Activated T-helper 1 cell treated with anti-CD3 and anti-CD28 coated beads, Interleukin-2, amount 50 U/mL, for 16 hours (primary cell): ENCODE measurements around the gene BTLA.
"Not testable (repeated sequence)": the region's sequence is repeated elsewhere in the genome, so short reads cannot be mapped to it uniquely, and the experiment has no call there.

Experiments
- DNase-seq, 2 donors: peaks; one replicate each; pipeline ENCODE4 v3.0.0-alpha.2; 2020; ENCODE audit warnings: low read depth in 1 of 2, low spot score in 1 of 2

Gene BTLA

DNA sequence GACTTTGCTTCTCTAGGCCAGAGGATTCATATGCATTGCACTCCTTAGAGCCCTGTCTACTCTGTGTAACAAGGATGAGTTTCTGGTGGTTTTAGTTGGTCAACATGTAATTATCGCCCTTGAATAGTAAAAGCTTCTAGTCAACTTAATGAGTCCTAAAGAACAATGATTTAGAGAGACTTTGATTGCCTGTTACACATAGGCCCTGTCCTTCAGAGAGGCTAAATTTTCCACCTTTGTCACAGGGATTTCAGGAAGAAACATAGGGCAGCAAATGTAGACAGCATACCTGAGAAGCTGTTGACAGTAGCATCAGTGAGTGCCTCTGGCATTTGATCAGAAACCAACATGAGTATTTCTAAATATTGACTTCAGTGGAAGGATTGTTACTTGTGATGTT is 7.1 kb downstream of the BTLA start:
- no peak for DNase-seq

DNA sequence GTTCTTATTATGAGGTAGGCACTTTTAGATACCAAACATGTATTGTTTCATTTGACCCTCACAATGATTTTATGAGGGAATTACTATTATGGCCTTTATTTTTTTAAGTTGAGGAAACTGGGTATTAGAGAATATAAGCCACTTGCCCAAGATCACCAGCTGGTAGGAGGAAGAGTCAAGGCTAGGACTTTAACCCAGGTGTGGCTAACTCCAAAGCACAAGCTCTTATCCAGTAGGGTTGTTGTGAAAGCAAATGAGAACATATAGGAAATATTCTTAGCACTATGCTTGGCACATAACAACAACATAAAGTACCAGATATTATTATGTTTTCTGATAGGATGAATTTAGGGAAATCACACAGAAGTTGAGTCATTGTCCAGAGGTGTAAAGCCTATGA is 7.9 kb downstream of the BTLA start:
- no peak for DNase-seq

DNA sequence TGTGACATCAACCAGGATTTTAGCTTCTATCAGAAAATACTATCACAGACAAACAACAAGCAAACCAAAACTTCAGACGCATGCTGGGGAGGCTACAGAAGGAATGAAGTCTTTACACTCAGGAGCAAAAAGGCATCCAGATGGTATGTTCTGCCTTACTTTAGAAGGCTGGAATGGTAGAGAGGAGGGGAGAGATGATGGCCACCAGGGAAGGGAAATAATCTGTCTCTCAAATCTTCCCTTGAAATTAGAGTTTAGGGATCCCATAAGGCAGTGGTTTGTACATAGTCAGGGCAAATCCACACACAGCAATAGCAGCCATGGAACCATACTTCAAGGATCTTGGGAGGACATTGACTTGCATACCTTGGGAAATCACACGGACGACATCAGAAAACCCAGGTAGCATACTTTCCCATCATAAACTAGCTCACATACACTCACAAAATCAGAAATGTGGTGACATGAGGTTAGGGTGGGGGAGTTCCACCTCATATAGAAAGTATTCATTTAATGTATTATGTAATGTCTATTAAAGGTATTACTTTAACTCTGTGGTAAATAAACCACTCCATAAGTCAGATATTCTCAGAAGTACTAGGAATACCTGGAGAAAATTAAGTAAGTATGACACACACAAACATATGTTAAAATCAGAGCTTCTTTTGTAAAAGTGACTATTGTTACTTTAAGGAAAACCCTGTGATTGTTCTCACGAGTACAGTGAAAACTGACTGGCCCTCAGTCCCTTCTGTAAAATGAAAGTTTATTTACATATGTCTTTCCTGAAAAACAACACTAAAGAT is 9.4 kb downstream of the BTLA start:
- no peak for DNase-seq

DNA sequence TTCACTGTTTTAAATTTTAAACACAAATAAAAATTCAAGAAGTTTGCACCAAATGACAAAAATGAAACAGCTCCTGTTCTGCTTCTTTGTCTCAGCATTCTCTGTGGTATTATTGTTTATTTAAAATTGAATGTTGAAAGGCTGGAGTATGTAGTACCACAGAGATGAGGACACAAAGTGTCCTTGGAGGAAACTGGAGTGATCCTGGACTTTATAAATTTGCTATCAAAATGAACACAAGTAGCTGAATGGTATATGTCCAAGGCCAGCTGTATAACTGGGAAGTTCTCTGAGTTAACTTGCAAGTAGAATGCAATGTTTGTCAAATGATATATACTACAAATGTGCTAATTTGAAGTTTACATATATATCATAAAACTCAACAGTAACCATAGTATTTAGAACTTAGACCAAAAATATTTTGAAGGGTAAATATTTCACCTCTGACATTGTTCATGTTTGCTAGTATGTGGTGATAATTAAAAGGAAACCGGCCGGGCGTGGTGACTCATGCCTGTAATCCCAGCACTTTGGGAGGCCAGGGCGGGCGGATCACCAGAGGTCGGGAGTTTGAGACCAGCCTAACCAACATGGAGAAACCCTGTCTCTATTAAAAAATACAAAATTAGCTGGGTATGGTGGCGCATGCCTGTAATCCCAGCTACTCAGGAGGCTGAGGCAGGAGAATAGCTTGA is 12.3 kb downstream of the BTLA start:
- no peak for DNase-seq

DNA sequence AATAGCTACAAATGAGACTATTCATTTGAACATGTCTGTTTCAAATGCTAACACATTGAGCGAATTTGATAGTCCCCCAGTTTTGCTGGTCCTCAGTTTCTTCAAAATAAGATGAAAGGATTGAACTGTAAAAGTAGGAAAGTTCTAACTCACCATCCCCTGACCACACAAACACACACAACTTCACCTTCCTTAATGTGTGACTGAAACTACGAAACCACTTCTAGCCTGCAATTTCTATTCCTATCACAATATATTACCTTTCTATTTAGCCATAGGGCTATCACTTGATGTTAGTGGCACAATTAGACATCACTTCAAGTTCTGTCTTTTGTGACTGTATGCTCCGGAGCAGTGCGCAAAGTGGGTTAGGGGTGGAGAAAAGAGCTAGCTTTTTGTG is 14.9 kb downstream of the BTLA start:
- no peak for DNase-seq

DNA sequence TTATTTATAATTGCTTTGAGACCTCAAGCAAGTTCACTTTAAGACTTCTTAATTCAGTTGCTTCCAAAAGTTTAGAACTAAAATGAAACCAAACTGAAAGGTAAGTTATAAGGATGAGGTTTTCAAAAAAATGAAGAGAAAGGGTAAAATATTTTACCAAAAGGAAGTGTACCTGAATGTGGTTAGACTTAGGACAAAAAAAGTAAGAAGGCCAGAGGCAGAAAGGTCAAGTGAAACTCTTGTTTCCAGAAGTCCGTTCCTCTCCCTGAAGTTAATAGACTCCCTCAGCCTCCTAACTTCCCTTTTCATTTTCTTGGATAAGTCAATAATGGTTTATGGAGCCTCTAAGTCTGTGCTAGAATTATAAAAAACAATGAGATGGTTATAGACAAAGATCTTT is 16.6 kb downstream of the BTLA start:
- DNase-seq, result no peak

DNA sequence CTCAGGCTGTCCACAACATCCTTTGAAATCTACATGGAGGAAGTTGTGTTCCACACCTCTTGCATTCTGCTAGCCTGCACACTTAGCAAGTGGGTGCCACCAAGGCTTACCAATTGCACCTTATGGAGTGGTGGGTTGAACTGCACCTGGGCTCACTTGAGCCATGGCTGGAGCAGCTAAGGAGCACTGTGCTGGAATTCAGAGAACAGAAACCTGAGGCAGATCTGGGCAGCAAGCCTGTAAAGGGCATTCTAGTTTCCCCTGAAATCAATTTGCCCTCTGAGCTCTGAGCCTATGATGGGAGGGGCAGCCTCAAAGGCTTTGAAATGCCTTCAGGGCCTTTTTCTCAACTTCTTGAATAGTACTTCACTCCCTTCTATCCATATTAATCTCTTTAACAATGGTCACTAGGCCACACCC is 18.0 kb downstream of the BTLA start:
- DNase-seq, result no peak

DNA sequence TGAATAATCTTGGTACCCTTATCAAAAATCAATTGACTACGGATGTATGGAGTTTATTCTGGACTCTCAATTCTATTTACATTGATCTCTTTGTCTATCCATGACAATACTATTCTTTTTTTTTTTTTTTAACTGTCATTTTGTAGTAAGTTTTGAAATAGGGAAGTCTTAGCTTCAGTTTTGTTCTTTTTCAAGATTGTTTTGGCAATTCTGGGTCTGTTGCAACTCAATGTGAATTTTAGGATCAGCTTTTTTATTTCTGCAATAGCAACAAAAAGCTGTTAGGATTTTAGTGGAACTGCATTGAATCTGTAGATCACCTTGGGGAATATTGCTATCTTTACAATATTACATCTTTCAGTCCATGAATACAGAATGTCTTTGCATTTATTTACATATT is 21.4 kb downstream of the BTLA start:
- no peak for DNase-seq

DNA sequence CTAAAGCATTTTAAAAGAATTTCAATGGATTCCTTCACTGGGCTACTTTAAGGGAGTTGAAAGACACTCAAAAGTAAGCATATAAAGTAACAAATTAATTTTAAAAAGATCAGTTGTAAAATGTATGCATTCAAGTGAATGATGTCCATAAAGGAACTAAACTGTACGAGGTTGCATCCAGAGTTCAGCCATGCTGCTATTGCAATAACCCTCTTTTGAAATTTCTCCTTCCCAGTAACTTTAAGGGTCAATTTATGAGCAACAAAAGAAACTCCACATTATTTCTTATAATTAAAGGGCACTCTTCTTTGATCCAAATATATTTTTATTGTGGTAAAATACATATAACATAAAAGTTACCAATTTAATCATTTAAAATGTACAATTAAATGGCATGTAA is 22.9 kb downstream of the BTLA start:
- no peak for DNase-seq

DNA sequence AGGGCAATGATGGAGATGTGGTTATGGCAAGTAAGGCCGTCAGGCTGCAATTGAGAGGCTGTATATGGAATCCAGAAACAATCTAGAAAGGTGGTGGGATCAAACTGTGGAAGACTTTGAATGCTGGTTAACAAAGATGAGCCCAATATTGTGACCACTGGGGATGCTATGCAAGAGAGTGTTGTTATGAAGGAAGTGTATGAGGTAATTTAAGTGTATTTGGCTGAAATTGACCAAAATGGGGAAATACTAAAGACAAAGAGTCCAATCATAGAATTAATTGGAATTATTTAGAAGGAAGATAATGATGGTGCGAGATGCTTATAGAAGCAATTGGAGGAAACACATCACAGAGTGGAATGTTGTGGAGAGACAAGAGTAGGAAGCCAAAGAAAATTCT is 24.5 kb downstream of the BTLA start:
- DNase-seq, result no peak

DNA sequence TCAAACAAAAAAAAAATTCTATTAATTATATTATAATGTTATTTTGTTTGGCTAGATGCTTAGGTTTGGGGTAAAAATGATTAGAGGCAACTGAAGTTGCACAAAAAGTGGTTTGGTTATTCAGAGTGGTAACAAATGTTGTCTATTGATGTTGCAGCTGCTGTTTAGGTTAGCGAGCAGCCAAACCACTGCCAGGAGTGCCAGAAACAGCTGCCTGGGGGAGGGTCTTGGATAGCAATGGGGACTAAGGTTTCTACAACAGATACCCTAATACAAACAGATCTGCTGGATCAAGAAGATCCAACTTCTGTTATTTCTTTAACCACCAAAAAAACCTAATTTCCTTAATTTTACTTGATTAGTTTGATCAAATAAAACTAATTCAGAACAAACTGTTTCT is 26.6 kb downstream of the BTLA start:
- no peak for DNase-seq

DNA sequence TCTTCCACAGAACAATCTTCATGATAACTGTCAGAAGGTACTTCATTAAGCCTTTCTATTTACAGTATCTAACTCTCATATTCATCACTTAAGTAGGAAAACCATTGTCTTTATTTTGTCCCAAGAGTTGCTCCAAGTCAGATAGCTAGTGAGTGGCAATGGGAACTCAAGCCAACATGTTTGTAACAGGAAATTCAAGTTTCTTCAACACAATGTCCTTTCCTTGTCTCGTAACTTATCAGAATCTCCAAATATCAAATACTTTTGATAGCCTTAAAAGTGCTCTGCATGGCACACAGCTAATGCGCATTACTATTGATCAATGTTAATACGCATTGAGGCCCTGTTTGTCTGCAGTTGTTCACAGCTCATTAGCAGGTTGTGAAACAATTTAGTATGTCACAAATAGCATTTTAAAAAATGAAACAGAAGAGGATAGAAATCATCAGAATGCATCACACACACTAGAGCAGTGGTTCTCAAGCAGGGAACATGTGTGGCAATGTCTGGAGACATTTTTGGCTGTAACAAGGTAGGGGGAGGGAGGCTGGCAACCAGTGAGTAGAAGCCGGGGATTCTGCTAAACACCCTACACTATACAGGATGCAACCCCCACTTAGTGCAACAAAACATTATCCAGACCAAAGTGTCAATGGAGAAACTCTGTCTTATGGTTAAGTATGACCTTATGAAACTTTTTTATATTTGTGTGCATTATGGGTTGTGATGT is 27.5 kb downstream of the BTLA start:
- DNase-seq, result no peak

DNA sequence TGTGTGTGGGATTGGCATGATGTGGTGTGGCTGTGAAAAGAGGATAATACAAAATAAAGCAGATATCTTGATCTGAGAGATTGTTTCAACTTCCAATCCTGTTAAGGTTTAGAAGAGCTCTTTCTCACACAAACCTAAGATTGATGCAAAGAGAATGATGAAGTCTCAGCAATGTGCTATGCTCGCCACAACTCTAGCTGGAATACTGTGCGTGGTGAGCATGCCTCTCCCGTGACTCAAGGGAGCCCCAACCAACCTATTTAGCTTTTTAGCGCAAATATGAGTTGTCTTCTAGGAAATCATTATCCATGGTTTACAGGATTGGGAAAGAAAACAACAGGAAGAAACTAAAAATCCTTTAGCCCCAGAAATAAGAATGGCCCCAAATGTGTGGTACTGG is 28.5 kb downstream of the BTLA start:
- no peak for DNase-seq

DNA sequence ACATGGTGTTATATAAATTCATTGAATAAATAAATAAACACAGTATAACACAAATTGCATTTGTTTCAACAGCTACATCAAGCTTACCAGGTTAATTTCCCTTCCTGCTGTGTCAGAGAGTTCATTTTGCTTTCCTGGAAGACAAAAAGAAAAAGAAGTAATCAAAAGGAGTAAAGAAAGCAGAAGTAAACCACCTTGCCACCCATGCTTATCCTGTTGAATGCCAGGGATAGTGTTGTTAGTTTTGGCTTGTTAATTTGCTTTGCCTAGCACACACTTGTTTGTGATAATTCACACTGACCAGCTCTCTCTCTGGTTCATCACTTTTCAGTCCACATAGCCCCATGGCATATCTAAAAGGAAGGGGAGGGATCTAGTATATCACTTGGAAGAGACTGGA is 29.6 kb downstream of the BTLA start:
- no peak for DNase-seq

DNA sequence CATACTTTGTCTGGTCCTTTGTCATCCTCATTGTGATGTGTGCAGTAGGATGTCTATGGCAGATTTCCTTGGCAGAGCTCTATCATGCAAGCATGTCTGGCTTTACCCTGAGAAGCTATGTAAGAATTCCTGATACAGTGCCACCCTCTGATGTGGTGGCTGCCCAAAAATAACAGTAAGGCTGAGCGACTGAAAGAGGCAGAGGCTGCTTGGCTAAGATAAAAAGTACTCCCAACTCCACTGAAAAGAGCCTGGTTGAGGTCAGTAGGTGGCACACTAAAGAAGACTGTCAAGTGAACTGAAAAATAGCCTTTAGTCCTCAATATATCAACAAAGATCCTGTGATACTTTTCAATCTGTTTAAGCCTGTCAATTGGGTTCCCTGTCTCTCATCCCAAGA is 31.7 kb downstream of the BTLA start:
- DNase-seq, result no peak

DNA sequence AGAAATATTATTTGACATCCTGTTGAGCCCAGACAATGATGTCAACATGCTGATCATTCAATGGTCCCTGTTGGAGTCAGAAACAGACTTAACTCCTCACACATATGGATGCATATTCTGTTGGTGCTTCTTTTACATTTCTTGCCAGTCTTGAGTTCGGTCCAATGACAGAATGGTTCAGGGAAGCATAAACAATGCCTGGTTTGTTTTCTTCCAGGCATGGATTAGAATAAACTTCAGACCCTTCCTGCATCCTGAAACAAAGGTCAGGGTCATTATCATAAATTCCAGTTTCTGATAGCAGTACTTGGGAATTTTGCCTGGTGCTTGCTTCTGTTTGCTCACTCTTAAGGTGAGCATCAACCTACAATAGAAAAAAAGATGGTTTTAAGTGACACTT is 33.3 kb downstream of the BTLA start:
- no peak for DNase-seq

DNA sequence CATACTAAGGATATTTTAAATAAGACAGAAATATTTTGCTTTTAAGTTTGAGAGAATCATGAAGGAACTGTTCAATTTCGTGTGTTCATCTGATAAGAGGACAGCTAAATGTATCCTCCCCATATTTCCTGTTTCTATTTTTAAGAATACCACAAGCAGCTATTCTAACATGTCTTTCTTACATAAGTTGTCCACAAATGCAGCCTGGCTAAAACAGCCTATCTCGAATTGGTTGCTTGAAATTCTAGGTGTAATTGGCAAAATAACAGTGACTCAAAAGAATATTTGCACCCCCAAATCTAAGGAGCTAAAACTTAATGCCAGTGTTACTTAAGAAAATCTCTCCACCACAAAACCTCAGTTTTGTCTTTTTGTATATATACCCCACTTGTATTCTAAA is 35.0 kb downstream of the BTLA start:
- no peak for DNase-seq

DNA sequence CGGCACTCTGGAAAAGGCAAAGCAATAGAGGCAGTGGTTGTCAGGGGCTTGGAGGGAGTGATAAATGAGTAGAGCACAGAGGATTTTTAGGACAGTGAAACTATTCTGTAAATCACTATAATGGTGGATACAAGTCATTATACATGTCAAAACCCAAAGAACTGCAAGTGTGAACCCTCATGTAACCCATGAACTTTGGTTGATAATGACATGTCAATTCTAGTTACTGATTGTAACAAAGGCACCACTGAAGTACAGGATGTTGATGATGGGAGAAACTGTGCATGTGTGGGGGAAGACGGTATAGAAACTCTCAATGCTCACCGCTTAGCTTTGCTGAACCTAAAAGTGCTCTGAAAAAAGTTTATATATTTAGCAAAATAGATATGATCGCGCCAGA is 36.0 kb downstream of the BTLA start:
- no peak for DNase-seq

DNA sequence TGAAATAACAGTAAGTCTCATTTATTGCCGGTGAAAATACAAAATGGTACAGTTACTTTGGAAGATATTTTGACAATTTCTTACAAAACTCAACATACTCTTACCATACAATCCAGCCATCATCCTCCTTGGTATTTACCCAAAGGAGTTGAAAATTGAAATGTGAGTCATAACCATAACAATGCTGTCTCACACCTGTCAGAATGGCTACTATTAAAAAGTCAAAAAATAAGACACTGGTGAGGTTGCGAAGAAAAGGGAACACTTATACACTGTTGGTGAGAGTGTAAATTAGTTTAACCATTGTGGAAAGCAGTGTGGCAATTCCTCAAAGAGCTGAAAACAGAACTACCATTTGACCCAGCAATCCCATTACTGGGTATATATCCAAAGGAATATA is 37.5 kb downstream of the BTLA start:
- not testable (repeated sequence) for DNase-seq

DNA sequence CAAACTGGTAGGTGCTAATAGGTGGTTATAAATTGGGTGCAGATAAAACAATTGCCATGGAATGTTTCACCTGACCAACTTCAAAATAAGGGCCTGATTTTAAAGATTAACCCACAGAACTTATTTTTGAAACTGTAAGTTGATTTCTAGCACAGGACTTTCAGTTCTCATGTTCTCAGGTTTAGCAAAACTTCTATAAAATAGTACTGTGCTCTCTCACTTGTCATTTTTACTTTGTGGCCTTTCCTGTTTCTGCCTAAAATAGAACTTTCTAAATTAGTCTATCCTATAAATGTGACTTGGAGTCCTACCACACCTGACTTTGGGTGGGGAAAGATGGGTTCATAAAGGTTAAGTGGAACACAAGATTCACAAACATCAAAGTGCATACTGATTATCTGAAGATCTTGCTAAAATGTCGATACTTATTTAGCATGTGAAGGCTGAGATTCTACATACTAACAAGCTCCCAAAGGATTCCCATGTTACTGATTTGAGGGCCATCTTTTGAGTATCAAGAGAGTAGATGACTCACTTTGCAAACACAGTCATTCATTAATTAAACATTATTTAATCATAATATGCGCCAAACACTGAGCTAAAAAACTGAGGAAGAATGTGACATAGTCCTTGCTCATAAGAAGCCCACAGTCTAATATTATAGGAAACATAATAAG is 38.6 kb downstream of the BTLA start:
- DNase-seq, result no peak

DNA sequence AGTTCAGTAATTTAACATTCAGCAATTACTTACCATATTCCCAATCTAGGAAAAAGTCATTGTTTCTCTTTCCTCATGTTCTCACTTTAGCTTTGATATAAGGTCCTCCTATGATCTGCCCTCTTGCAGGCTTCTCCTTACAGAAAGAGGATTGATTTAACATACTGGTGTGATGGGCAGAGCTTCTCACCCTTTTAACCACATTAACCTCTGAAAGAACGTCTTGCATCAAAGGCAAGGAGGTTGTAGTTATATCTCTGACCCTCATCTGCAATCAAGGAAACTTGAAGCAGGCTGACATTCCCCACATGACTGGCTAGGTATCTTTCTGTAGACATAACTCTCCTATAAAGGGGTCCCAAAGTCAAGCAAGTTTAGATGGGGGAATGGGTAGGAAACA is 39.5 kb downstream of the BTLA start:
- DNase-seq, result no peak

DNA sequence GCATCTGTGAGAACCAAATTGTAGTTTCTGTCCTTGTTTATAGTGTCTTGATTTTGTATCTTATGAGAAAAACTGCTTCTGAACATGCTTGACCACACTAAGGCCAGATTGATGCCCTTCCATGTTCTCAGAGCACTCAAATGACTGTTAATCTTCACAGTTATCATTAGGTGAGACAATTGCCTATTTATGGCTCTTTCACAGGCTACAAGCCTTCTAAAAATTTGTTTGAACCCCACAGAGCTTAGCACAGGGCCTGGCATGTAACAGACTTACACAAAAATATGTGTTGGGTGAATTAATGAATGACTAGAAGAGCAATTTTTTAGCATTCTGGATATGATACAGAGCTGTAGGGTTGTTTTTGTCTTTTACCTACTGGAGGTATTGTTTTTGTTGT is 43.1 kb downstream of the BTLA start:
- DNase-seq, result no peak
